ENCODE data around the gene SH2D1B.

GRCh38 chr1:162363823-162364222, 48.1 kb downstream of the SH2D1B start:
- no peak for TF ChIP-seq CTCF (IDR thresholded peaks at IDR 0.05; ENCODE audit: low read depth, low read length, missing input control)
- no peak for TF ChIP-seq NR2F2 (IDR thresholded peaks at IDR 0.05)
- no peak for TF ChIP-seq ZBTB33 (IDR thresholded peaks at IDR 0.05)
- TF ChIP-seq SP1 (IDR thresholded peaks at IDR 0.05): no peak
- TF ChIP-seq YY1 (IDR thresholded peaks at IDR 0.05): no peak
